Astrocyte of the cerebellum (primary cell): ENCODE measurements around the gene VRK1.

Experiments
- DNase-seq: peaks from one replicate; pipeline ENCODE4 v3.0.0-alpha.2; 2011; ENCODE audit warnings: low read depth
- H3K4me3 ChIP-seq: 2 replicates; pipeline ENCODE4 v1.5.1; 2011; ENCODE audit warnings: mild to moderate bottlenecking, low read depth, low read length, moderate library complexity
- CTCF ChIP-seq: IDR thresholded peaks from 2 replicates; pipeline ENCODE4 v1.5.1; 2012; ENCODE audit warnings: low read length, low read depth, moderate library complexity, mild to moderate bottlenecking; ENCODE audit errors: missing control alignments
- in situ Hi-C: cut with HindIII; loops from 2 replicates; pipeline ENCODE4 v1.10.0; 2017; ENCODE audit warnings: low sequenced_read_pairs

VRK1 gene

GRCh38 chr14:96754162-96754844 is 42.9 kb upstream of the VRK1 start:
- DNase-seq, result no peak
- no peak for TF ChIP-seq CTCF
- in situ Hi-C loops, result no loop called here
- no peak overlapping the region for H3K4me3 ChIP-seq

- no peak overlapping the region for H3K4me3 ChIP-seq
- DNase-seq, result no peak
- in situ Hi-C loops, result no loop called here
- TF ChIP-seq CTCF, result no peak
Observed at GRCh38 chr14:96754845-96755184, 42.4 kb upstream of the VRK1 start.

GRCh38 chr14:96756745-96757144 is 40.4 kb upstream of the VRK1 start:
- DNase-seq, result no peak
- in situ Hi-C loops, result no loop called here
- TF ChIP-seq CTCF, result no peak
- no peak overlapping the region for H3K4me3 ChIP-seq

GRCh38 chr14:96757456-96757855 is 39.7 kb upstream of the VRK1 start:
- no peak for DNase-seq
- no peak overlapping the region for H3K4me3 ChIP-seq
- in situ Hi-C loops, result no loop called here
- TF ChIP-seq CTCF, result no peak

GRCh38 chr14:96761066-96761465 is 36.1 kb upstream of the VRK1 start:
- TF ChIP-seq CTCF, result no peak
- in situ Hi-C loops, result no loop called here
- DNase-seq, result no peak
- no peak overlapping the region for H3K4me3 ChIP-seq

- in situ Hi-C loops, result no loop called here
- no peak for DNase-seq
- no peak for TF ChIP-seq CTCF
- H3K4me3 ChIP-seq, result no peak overlapping the region
Observed at GRCh38 chr14:96762650-96763049, 34.5 kb upstream of the VRK1 start.
